ENCODE data around the gene SORCS3.

SORCS3 gene

GRCh38 chr10:104641187-104641936 lies at the start of gene SORCS3:
SORCS3 (plus strand) TSS chr10:104641290.
- DNase-seq: no peak

DNA sequence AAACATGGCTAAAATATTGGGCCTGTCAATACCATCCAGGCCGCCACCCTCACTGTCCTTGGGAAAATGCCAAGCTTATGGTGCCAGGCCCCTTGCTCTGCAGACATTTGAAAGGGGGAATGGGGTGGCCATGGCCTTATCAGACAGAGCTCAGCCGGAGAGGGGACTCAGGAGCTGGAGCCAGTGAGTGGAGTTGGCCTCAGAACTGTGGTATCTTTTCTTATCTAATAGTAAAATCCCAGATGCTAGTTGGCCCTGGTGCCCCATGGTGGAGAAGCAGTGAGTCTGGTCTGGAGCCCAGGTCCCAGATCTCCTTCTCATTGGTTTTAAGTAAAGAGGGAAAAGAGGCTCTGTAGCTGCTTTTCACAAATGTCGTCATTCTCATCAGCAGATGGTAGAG lies 49.6 kb upstream of the SORCS3 start:
- no peak for DNase-seq

DNA sequence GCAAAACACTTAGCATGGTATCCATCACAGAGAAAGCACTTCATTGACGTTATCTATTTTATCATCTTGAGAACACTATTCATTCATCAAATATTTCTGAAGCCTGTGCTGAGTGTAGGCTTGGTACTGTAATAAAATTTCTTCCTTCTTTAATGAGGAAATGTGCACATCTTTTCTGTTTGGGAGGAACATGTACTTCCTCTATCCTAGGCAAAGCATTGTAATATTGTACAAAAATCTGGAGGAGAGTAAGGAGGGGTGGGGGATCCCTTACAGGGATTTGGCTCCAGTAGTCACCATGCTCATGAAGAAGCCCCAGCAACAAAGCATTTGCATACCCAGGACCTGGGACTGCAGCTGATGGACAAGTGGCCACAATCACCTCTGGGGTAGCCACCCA lies 39.9 kb upstream of the SORCS3 start:
- DNase-seq: no peak

- DNase-seq: no peak
These were observed 32.8 kb upstream of the SORCS3 start for GRCh38 chr10:104608091-104608828.

DNA sequence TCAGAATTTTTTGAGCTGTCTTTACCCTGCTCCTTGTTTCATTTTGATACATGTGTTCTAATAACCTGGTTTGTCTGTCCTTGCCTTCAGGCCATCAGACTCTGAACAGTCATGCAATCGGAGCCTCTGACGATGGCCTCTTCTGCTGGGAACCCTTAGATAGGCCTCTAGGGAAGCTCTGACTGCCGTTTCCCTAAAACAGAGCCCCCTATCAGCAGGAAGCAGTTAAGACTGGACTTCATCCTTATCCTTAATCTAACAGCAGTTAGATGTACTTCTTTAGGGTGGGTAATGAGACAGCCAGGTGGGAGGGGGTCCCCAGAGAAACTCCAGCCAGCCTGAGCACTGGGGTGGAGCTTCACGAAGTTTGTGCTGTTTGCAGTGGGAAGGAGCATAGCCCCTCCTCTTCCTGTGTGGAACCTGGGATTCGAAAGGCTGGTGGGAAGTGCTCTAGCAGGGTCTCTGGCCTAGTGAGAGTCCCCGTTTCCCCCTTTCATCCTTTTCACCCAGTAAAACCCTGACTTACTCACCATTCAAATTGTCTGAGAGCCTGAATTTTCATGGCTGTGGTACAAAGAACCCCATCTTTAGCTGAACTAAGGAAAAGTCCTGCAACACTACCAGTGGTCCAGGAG lies 28.4 kb upstream of the SORCS3 start:
- DNase-seq: no peak

DNA sequence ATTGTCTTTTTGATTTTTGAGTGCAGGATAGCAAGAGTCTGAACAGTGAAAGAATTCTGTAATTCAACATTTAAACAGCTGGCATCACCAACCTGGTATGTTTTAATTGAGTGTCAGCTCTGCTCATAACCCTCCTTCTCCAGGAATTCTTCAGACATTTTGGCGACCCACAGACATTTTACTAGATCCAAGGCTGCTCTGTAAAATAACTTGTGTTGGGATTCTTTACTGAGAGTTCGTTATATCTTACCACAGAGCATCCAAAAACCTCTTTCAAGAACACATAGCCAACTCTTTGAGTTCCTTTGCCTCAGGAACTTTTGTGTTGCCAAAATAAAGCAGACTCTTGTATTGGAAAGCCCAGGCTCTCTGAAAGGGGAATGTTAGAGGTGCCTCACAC lies 27.7 kb upstream of the SORCS3 start:
- DNase-seq: no peak

GRCh38 chr10:104614245-104614831 lies 26.8 kb upstream of the SORCS3 start:
- peak; percentile 18 for DNase-seq

DNA sequence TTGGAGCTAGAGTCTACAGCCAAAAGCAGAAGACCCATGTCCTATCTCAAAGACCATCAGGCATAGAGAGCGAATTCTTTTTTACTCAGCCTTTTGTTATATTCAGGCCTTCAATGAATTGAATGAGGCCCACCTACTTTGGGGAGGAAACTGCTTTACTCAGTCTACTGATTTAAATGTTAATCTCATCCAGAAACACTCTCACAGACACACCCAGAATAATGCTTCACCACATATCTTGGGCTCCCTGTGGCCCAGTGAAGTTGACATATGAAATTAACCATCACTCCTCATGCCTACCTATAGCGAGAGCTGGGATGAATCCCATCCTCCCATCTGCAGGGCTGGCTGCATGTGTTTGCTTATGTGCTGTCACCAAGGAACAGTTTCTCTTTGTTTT lies 26.0 kb upstream of the SORCS3 start:
- DNase-seq: no peak

GRCh38 chr10:104617831-104618230 lies 23.3 kb upstream of the SORCS3 start:
- DNase-seq: no peak

GRCh38 chr10:104622175-104622574 lies 18.9 kb upstream of the SORCS3 start:
- no peak for DNase-seq

DNA sequence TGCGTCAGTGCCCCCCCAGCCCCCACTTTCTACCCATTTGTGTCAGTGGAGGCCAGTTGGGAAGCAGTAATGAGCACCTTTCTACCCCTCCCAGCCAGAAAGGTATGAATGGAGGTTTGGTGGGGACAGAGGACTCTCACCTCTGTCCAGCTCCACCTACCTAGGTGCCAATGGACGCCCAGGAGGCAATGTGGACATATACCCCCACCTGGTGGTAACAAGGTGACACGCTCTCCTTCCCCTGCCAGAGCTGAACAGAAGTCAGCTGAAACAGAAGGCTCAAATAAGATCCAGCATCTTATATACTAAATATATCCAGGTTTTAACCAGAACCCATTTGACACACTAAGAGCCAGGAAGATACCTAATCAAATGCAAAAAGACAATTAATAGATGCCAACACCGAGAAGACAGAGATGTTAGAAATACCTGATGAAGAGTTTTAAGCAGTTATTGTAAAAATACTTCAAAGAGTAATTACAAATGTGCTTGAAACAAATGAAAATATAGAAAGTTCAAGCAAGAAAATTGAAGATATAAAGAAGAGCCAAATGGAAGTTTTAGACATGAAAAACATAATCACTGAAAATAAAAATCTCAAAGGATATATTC lies 18.4 kb upstream of the SORCS3 start:
- no peak for DNase-seq

DNA sequence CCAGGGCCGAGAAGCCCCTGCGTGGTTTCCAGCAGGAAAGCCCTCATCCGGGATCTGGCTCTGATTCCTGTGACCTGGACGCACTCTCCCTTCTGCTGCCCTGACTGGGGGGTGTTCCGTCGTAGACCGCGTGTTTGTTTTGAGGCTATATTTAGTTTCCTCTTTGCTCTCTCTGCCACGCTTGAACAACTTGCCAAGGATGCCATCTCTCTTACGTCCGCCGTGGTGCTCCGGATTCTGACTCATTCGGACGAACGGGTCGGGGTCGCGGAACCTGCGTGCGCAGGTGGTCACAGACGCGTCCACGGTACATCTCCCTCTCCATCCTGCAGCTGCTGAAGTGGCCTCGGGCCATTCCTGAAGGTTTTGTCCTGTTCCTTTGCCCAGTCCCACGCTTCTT lies 10.4 kb upstream of the SORCS3 start:
- DNase-seq: no peak

- DNase-seq: no peak
These were observed 9.1 kb upstream of the SORCS3 start for GRCh38 chr10:104631946-104632345.

- no peak for DNase-seq
These were observed 2.1 kb upstream of the SORCS3 start for GRCh38 chr10:104638861-104639589.

DNA sequence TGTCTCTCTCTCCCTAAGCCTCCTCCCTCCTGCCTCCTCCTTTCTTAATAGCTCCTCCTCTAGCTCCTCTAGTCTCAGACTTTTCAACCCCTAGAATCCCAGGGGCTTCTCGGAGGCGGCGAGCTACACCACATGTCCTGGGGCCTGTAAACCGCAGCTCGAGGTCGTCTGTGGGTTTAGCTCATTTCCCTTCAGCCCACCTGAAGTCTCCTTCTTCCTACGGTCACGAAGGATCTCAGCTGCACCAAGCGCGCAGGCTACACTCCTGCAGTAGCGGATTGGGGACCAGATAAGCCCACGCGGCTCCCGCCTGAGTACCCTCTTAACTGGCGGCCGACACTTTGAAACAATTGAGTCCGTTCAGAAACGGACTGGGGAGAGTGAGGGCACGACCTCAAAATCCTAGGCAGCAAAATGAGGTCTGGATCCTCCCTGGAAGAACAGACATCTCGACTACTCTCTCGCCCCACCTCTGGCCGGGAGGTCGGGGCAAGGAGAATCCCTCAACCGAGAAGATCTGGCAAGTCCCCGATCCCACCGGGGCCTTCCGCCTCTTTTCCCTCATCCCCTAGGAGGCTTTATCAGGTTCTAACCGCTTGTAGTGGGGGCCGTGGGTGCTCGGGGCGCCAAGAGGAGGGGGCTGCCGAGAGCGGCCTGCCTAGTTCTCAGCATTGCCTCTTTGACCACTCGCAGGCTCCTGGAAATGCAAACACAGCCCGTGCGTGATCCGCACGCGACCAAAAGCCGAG lies 1.3 kb upstream of the SORCS3 start:
- no peak for DNase-seq

DNA sequence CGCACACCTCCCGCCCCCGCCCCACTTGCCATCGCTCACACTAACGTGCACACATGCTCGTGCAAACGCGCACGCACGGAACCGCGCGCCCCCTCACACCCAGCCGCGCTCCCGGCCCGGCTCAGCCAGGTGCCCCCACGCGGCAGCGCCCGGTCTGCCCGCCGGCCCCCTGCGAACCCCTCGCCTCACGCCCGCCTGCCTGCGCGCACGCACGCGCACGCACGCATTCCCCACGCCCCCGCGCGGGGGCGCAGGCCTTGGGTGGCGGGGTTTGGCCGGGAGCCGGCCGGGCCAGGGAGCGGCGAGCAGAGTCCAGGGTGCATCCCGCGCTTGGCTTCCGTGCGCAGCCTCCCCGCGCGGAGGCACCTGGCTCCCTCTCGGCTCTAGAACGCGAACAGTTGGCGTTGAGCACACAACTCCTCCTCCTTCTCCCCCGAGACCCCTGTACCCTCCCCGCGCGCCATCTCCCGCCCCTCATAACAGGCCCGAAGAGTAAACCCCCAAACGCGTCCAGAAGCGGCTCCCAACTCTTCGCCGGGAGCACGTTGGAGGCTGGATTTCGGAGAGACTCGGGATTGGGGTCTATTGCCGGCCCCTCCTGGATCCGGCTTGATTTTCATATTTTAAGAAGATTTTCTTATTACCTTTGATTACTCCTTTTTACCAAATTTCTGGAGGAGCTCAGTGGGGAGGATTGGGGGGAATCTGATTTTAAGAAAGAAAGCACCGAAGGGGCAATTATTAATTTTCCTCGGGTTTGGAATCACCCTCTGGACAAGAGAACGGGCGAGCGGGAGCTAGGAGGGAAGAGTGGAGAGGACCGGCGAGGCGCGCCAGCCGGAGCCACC lies 527 bp upstream of the SORCS3 start:
- DNase-seq: no peak

- no peak for DNase-seq
These were observed 1.0 kb downstream of the SORCS3 start for GRCh38 chr10:104641937-104642657.

GRCh38 chr10:104642658-104643302 lies 1.7 kb downstream of the SORCS3 start:
- no peak for DNase-seq

DNA sequence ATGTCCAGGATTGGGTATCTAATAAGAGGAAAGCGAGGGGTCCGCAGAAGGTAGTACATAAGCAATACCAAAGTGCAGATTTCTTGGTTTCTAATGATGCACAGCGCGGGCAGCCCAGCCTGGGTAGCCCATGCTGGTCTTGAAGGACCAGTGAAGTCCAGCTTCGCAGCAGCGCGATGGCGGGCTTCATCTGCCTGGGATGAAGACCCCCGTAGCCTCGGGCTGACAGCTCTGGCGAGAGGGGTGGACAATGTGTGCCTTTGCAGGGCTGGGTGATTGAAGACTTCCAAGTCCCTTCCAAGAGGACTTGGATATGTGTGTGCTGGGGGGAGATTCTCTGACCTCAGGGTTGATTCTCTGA lies 2.2 kb downstream of the SORCS3 start:
- DNase-seq: no peak

GRCh38 chr10:104646146-104646545 lies 5.1 kb downstream of the SORCS3 start:
- DNase-seq: no peak
